Liver (tissue), 9 donors: ENCODE data around the gene P4HB. TPM values are rescaled to one million over a fixed set of nuclear protein-coding genes. Genes with fewer than 3 reads are reported as not detected.

Experiments used
- DNase-seq: peaks from one replicate; pipeline ENCODE4 v3.0.0-alpha.2; 2017; ENCODE audit warnings: low spot score
- H3K27ac ChIP-seq, 2 donors: one replicate each; pipeline ENCODE4 v1.7.0; 2013; ENCODE audit warnings: inconsistent platforms in 2 of 2, low read length in 2 of 2, control low read depth in 1 of 2, low read depth in 1 of 2, mild to moderate bottlenecking in 1 of 2
- H3K27me3 ChIP-seq, 4 donors: one replicate each; pipeline versions ENCODE4 v1.6.1 to v1.7.0; 2013; ENCODE audit warnings: low read length in 3 of 4, inconsistent platforms in 1 of 4, mild to moderate bottlenecking in 1 of 4, moderate library complexity in 1 of 4; ENCODE audit not compliant: control insufficient read depth in 4 of 4, insufficient read depth in 4 of 4
- H3K36me3 ChIP-seq, 4 donors: one replicate each; pipeline versions ENCODE4 v1.6.1 to v1.7.0; 2013; ENCODE audit warnings: low read length in 3 of 4, mild to moderate bottlenecking in 3 of 4, low read depth in 1 of 4, moderate library complexity in 1 of 4; ENCODE audit not compliant: control insufficient read depth in 4 of 4, insufficient read depth in 3 of 4
- H3K4me1 ChIP-seq, 4 donors: one replicate each; pipeline versions ENCODE4 v1.6.1 to v1.7.0; 2013; ENCODE audit warnings: low read length in 3 of 4, mild to moderate bottlenecking in 3 of 4, moderate library complexity in 1 of 4; ENCODE audit not compliant: control insufficient read depth in 4 of 4, insufficient read depth in 4 of 4
- H3K4me3 ChIP-seq, 3 donors: one replicate each; pipeline versions ENCODE4 v1.6.1 to v1.7.0; 2013; ENCODE audit warnings: low read length in 3 of 3, control low read depth in 1 of 3, low read depth in 1 of 3, mild to moderate bottlenecking in 1 of 3
- H3K9ac ChIP-seq, 2 donors: one replicate each; pipeline ENCODE4 v1.7.0; 2013; ENCODE audit warnings: low read length in 2 of 2, mild to moderate bottlenecking in 2 of 2, moderate library complexity in 2 of 2, control low read depth in 1 of 2, low read depth in 1 of 2
- H3K9me3 ChIP-seq, 4 donors: one replicate each; pipeline versions ENCODE4 v1.6.1 to v1.7.0; 2013; ENCODE audit warnings: low read length in 3 of 4; ENCODE audit not compliant: control insufficient read depth in 4 of 4
- ATF3 ChIP-seq: IDR thresholded peaks from 2 replicates; pipeline ENCODE4 v1.6.1; 2016; ENCODE audit warnings: antibody characterized with exemption
- EGR1 ChIP-seq, 2 donors: IDR thresholded peaks; 2 replicates each; pipeline ENCODE4 v1.6.1; 2016 to 2018; ENCODE audit warnings: antibody characterized with exemption in 2 of 2, low read depth in 2 of 2
- FOXA1 ChIP-seq: IDR thresholded peaks from 2 replicates; pipeline ENCODE4 v1.6.1; 2016; ENCODE audit warnings: antibody characterized with exemption
- FOXA2 ChIP-seq: IDR thresholded peaks from 2 replicates; pipeline ENCODE4 v1.6.1; 2016; ENCODE audit warnings: antibody characterized with exemption
- GABPA ChIP-seq, 2 donors: IDR thresholded peaks in 1 of 2; conservative IDR thresholded peaks in 1 of 2; 2 replicates each; pipeline ENCODE4 v1.6.1; 2016; ENCODE audit warnings: antibody characterized with exemption in 2 of 2, mild to moderate bottlenecking in 1 of 2, moderate library complexity in 1 of 2
- HNF4A ChIP-seq, 2 donors: conservative IDR thresholded peaks; 2 replicates each; pipeline ENCODE4 v1.6.1; 2016; ENCODE audit warnings: antibody characterized with exemption in 2 of 2, mild to moderate bottlenecking in 2 of 2
- HNF4G ChIP-seq: IDR thresholded peaks from 2 replicates; pipeline ENCODE4 v1.6.1; 2016; ENCODE audit warnings: antibody characterized with exemption
- NR2F2 ChIP-seq: IDR thresholded peaks from 2 replicates; pipeline ENCODE4 v1.6.1; 2016; ENCODE audit warnings: antibody characterized with exemption
- RAD21 ChIP-seq, 2 donors: IDR thresholded peaks; 2 replicates each; pipeline ENCODE4 v1.6.1; 2016; ENCODE audit warnings: antibody characterized with exemption in 2 of 2, mild to moderate bottlenecking in 2 of 2
- REST ChIP-seq: IDR thresholded peaks from 2 replicates; pipeline ENCODE4 v1.6.1; 2016; ENCODE audit warnings: antibody characterized with exemption, mild to moderate bottlenecking
- RXRA ChIP-seq, 2 donors: IDR thresholded peaks; 2 replicates each; pipeline ENCODE4 v1.6.1; 2017 to 2018; ENCODE audit warnings: antibody characterized with exemption in 2 of 2, mild to moderate bottlenecking in 1 of 2
- SP1 ChIP-seq: IDR thresholded peaks from 2 replicates; pipeline ENCODE4 v1.6.1; 2018; ENCODE audit warnings: antibody characterized with exemption, mild to moderate bottlenecking
- TAF1 ChIP-seq: conservative IDR thresholded peaks from 2 replicates; pipeline ENCODE4 v1.6.1; 2016; ENCODE audit warnings: antibody characterized with exemption, mild to moderate bottlenecking
- YY1 ChIP-seq: IDR thresholded peaks from 2 replicates; pipeline ENCODE4 v1.6.1; 2016; ENCODE audit warnings: antibody characterized with exemption, mild to moderate bottlenecking
- ZBTB33 ChIP-seq: IDR thresholded peaks from 2 replicates; pipeline ENCODE4 v1.6.1; 2016; ENCODE audit warnings: antibody characterized with exemption
- WGBS: extraction: QIAGEN DNeasy Blood & Tissue Kit; methylation state at CpG from one replicate; pipeline ENCODE4 v1.1.7; 2013; 5-methylcytosine and 5-hydroxymethylcytosine counted together
- polyA plus RNA-seq, 2 donors: library from polyadenylated mRNA; stranded (reverse) in 1 of 2; unstranded in 1 of 2; fragments of 200-250 nt in 1 of 2; fragments of >200 nt in 1 of 2; fragmentation: Nextera tagmentation in 1 of 2; extraction: Ambion mirVana in 1 of 2; gene quantifications; one replicate each; pipeline versions ENCODE4 v1.2.1 to v1.2.3, GENCODE V29; 2013 to 2015
- total RNA-seq, 2 donors: library from RNA; depleted of rRNA; stranded (reverse); fragments of >200 nt; gene quantifications; one replicate each; pipeline ENCODE4 v1.2.3, GENCODE V29; 2014
- donor health status: healthy.
- donor health status: healthy.
- donor health status: healthy.
- donor health status: healthy.
- donor health status: healthy.

The P4HB gene
- total and polyA plus RNA-seq, 4 donors = 1,000 to 3,361 (median 1,576) TPM

GRCh38 chr17:81871387-81872230 lies 11.3 kb upstream of the P4HB start (continued):
- TF ChIP-seq ZBTB33 = no peak

- H3K27ac ChIP-seq = peak within 1 kb of the TSS; percentile 94 to 100
- 2% methylated on average over 64 of the region's 64 CpGs for WGBS
- TF ChIP-seq HNF4A (conservative IDR thresholded peaks at IDR 0.05) (no peak), SP1 (no peak), FOXA1 (no peak), ZBTB33 (no peak), YY1 (no peak), HNF4G (no peak), EGR1 (IDR thresholded peaks at IDR 0.05; ENCODE audit: low read depth in 2 of 2) (no peak), GABPA (IDR thresholded peaks at IDR 0.05 in 1 of 2, conservative IDR thresholded peaks at IDR 0.05 in 1 of 2) (no peak), NR2F2 (no peak), REST (no peak), RXRA (IDR thresholded peaks at IDR 0.05) (no peak), ATF3 (no peak), TAF1 (no peak), FOXA2 (no peak), RAD21 (IDR thresholded peaks at IDR 0.05) (no peak)
- peak within 1 kb of the TSS; percentile 86 to 97 for H3K9ac ChIP-seq
- H3K4me1 ChIP-seq = peaks cover 15 to 49% (median 38%) of the 10 kb centered on the region in 4 donors
- H3K36me3 ChIP-seq = peaks cover 0 to 6% (median 2%) of the 10 kb centered on the region in 4 donors
- H3K4me3 ChIP-seq = peak within 1 kb of the TSS; percentile 77 to 89 (median 84)
- no peaks in the 10 kb centered on the region for H3K27me3 ChIP-seq
- H3K9me3 ChIP-seq = no peaks in the 10 kb centered on the region
- no peak for DNase-seq
Measured at GRCh38 chr17:81870981-81871386, 10.6 kb upstream of the P4HB start, which contains the start of gene ARHGDIA. TSS of gene ARHGDIA (minus strand) at chr17:81871337. CDS start at chr17:81869930, 1,407 bp downstream.
